ENCODE measurements around the gene LETM1. TPM values are rescaled to one million over a fixed set of nuclear protein-coding genes. Genes with fewer than 3 reads are reported as not detected.

LETM1 gene
- total and polyA plus RNA-seq, 2 of the 13 experiments (the other 11 are each of a cell fraction or from before 2014, with no cell fraction given): 9.7 to 41.6 TPM

DNA sequence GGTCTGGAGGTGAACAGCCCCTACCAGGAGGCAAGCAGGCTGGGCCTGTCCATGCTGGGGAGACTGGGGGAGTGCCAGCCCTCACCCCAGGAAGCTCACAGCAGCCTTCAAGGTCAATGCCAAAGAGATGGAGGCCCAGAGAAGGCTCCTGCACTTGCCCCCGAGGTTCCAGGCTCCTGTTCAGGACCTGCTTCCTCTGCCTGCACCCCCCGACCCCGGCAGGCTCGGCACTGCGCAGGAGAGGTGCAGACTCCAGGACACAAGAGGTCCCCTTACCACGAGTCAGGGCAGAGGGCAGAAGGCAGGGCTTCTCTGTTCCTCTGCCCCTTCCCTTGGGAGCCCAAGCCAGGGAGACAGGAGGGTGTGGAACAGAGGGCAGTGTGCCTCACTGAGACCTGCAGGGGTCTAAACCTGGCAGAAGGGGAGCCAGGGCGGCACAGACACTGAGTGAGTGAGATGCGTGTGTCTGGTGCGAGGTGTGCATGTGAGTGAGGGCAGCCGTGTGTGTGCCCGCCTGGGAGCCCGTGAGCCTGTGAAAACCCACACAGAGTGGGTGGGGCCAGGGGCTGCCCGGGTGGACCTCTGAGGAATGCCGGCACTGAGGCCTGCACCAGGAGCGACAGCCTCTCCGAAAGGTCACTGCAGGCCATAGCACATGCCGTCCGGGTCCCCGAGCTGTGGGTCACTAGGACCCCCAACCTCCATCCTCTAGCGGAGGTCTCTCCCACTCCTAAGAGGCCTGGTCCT, 93.5 kb downstream of the LETM1 start:
- no peaks in the 10 kb centered on the region for H3K36me3 ChIP-seq (replicated peaks in 1 of 2; ENCODE audit: control insufficient read depth in 1 of 2, insufficient read depth in 2 of 2, low read length in 2 of 2)
- H3K27me3 ChIP-seq (ENCODE audit: control insufficient read depth in 1 of 2, insufficient read depth in 2 of 2, low read length in 2 of 2): no peaks in the 10 kb centered on the region
- CTCF ChIA-PET (ENCODE audit: low intra/inter-chr PET ratio, low total read pairs): interaction anchor here (2.2 kb wide), 1 partner anchor 47 kb away, joined by 14 read pairs; no protein-coding TSS in a partner anchor
- in situ Hi-C loops (cut with HindIII; ENCODE audit: extremely low pct_ligation_motif_present, low pct_unique_long_range_greater_than_20kb) (no loop called here), intact Hi-C loops (cut with micrococcal nuclease; ENCODE audit: unreplicated experiment) (loop anchor here (1.0 kb wide), 1 partner anchor 48 kb away; no protein-coding TSS in a partner anchor)
- WGBS (ENCODE audit: low lambda C conversion rate): 8% methylated on average over 9 of the region's 20 CpGs
- peak; percentile 0; the same call in 2 of the 3 replicates for ATAC-seq
- H3K4me1 ChIP-seq (ENCODE audit: insufficient read depth, low read length): peaks cover 82% of the 10 kb centered on the region
- peak overlapping the region; percentile 81 for H3K4me2 ChIP-seq (ENCODE audit: low read depth, low read length)
- peak overlapping the region; percentile 51 for H3K27ac ChIP-seq (ENCODE audit: extremely low read length, insufficient read depth, low read length)
- H3K9me3 ChIP-seq (ENCODE audit: low read length): no peaks in the 10 kb centered on the region
- POLR2A ChIA-PET: interaction anchor here (0.7 to 34.3 kb wide), 5 partner anchors 8 to 27 kb away, joined by 3 to 1258 read pairs (median 4); partner anchors contain the start of gene FGFR3
- no TSS peak for BruUV-seq (replicated peaks)
- H2AFZ ChIP-seq (ENCODE audit: low read length): no peak overlapping the region
- no peak for FAIRE-seq
- no peaks in the 10 kb centered on the region for H4K20me1 ChIP-seq (ENCODE audit: insufficient read depth, low read length)
- no peak for DNase-seq (ENCODE audit: low spot score)
- peak overlapping the region; percentile 51 to 79 (median 61); a peak in 4 of 6 replicates for H3K4me3 ChIP-seq (replicated peaks in 1 of 3; ENCODE audit: insufficient read depth in 1 of 3, low read depth in 2 of 3, low read length in 3 of 3)
- no peaks in the 10 kb centered on the region for H3K79me2 ChIP-seq (ENCODE audit: insufficient read depth, low read length)
- peak overlapping the region; percentile 59 for H3K9ac ChIP-seq (ENCODE audit: insufficient read depth, low read depth, low read length)
- TF ChIP-seq ATAD3A (CRISPR knock-in tag; IDR thresholded peaks at IDR 0.05) (no peak), REPIN1 (CRISPR knock-in tag; IDR thresholded peaks at IDR 0.05; ENCODE audit: borderline replicate concordance, low read depth) (no peak), RXRB (CRISPR knock-in tag; IDR thresholded peaks at IDR 0.05; ENCODE audit: borderline replicate concordance) (no peak), ZNF782 (CRISPR knock-in tag; IDR thresholded peaks at IDR 0.05; ENCODE audit: borderline replicate concordance) (no peak), ZNF382 (CRISPR knock-in tag; IDR thresholded peaks at IDR 0.05; ENCODE audit: borderline replicate concordance) (no peak), ATM (IDR thresholded peaks at IDR 0.05; ENCODE audit: borderline replicate concordance) (no peak), ZFP36 (IDR thresholded peaks at IDR 0.05; ENCODE audit: borderline replicate concordance, low read depth, low read length, partially characterized antibody) (no peak), ZNF432 (CRISPR knock-in tag; IDR thresholded peaks at IDR 0.05; ENCODE audit: borderline replicate concordance) (no peak), REXO4 (CRISPR knock-in tag; IDR thresholded peaks at IDR 0.05; ENCODE audit: borderline replicate concordance) (no peak)
- TF ChIP-seq, protein P1, sequence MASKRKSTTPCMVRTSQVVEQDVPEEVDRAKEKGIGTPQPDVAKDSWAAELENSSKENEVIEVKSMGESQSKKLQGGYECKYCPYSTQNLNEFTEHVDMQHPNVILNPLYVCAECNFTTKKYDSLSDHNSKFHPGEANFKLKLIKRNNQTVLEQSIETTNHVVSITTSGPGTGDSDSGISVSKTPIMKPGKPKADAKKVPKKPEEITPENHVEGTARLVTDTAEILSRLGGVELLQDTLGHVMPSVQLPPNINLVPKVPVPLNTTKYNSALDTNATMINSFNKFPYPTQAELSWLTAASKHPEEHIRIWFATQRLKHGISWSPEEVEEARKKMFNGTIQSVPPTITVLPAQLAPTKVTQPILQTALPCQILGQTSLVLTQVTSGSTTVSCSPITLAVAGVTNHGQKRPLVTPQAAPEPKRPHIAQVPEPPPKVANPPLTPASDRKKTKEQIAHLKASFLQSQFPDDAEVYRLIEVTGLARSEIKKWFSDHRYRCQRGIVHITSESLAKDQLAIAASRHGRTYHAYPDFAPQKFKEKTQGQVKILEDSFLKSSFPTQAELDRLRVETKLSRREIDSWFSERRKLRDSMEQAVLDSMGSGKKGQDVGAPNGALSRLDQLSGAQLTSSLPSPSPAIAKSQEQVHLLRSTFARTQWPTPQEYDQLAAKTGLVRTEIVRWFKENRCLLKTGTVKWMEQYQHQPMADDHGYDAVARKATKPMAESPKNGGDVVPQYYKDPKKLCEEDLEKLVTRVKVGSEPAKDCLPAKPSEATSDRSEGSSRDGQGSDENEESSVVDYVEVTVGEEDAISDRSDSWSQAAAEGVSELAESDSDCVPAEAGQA (IDR thresholded peaks at IDR 0.05; ENCODE audit: low read depth): no peak
- TF ChIP-seq, protein P1 (CRISPR knock-in tag; IDR thresholded peaks at IDR 0.05; ENCODE audit: borderline replicate concordance): no peak
- TF ChIP-seq, protein P2, sequence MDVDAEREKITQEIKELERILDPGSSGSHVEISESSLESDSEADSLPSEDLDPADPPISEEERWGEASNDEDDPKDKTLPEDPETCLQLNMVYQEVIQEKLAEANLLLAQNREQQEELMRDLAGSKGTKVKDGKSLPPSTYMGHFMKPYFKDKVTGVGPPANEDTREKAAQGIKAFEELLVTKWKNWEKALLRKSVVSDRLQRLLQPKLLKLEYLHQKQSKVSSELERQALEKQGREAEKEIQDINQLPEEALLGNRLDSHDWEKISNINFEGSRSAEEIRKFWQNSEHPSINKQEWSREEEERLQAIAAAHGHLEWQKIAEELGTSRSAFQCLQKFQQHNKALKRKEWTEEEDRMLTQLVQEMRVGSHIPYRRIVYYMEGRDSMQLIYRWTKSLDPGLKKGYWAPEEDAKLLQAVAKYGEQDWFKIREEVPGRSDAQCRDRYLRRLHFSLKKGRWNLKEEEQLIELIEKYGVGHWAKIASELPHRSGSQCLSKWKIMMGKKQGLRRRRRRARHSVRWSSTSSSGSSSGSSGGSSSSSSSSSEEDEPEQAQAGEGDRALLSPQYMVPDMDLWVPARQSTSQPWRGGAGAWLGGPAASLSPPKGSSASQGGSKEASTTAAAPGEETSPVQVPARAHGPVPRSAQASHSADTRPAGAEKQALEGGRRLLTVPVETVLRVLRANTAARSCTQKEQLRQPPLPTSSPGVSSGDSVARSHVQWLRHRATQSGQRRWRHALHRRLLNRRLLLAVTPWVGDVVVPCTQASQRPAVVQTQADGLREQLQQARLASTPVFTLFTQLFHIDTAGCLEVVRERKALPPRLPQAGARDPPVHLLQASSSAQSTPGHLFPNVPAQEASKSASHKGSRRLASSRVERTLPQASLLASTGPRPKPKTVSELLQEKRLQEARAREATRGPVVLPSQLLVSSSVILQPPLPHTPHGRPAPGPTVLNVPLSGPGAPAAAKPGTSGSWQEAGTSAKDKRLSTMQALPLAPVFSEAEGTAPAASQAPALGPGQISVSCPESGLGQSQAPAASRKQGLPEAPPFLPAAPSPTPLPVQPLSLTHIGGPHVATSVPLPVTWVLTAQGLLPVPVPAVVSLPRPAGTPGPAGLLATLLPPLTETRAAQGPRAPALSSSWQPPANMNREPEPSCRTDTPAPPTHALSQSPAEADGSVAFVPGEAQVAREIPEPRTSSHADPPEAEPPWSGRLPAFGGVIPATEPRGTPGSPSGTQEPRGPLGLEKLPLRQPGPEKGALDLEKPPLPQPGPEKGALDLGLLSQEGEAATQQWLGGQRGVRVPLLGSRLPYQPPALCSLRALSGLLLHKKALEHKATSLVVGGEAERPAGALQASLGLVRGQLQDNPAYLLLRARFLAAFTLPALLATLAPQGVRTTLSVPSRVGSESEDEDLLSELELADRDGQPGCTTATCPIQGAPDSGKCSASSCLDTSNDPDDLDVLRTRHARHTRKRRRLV (CRISPR knock-in tag; IDR thresholded peaks at IDR 0.05): no peak
